Lung (tissue), 12 donors: Measurements from ENCODE around the gene CREG2. TPM values are rescaled to one million over a fixed set of nuclear protein-coding genes. Genes with fewer than 3 reads are reported as not detected.

Experiments used
- ATAC-seq: fragments of 200-7000 bp; cut with Tn5 transposase; one replicate; pipeline ENCODE4 v1.9.1; 2020; ENCODE audit warnings: moderate number of reproducible peaks; ENCODE audit not compliant: insufficient read depth, low FRiP score
- DNase-seq, 3 donors: peaks; one replicate each; pipeline ENCODE4 v3.0.0-alpha.2; 2013 to 2017
- H3K27ac ChIP-seq, 2 donors: one replicate each; pipeline ENCODE4 v1.5.1; 2013; ENCODE audit warnings: mild to moderate bottlenecking in 2 of 2, moderate library complexity in 2 of 2, control low read depth in 1 of 2, inconsistent platforms in 1 of 2, low read depth in 1 of 2, low read length in 1 of 2
- H3K27me3 ChIP-seq, 3 donors: one replicate each; pipeline ENCODE4 v1.5.1; 2013; ENCODE audit warnings: low read length in 2 of 3; ENCODE audit not compliant: control insufficient read depth in 3 of 3, insufficient read depth in 3 of 3
- H3K36me3 ChIP-seq, 4 donors: one replicate each; pipeline ENCODE4 v1.5.1; 2013; ENCODE audit warnings: low read length in 4 of 4, mild to moderate bottlenecking in 1 of 4, moderate library complexity in 1 of 4; ENCODE audit not compliant: control insufficient read depth in 4 of 4, insufficient read depth in 4 of 4
- H3K4me1 ChIP-seq, 5 donors: one replicate each; pipeline ENCODE4 v1.5.1; 2013; ENCODE audit warnings: low read length in 5 of 5, mild to moderate bottlenecking in 2 of 5, moderate library complexity in 1 of 5; ENCODE audit not compliant: control insufficient read depth in 5 of 5, insufficient read depth in 5 of 5
- H3K4me3 ChIP-seq: one replicate; pipeline ENCODE4 v1.5.1; 2013; ENCODE audit warnings: mild to moderate bottlenecking, control low read depth, moderate library complexity
- H3K9ac ChIP-seq, 2 donors: one replicate each; pipeline ENCODE4 v1.5.1; 2013; ENCODE audit warnings: low read length in 2 of 2, control low read depth in 1 of 2; ENCODE audit not compliant: insufficient read depth in 1 of 2
- H3K9me3 ChIP-seq, 4 donors: one replicate each; pipeline ENCODE4 v1.5.1; 2013; ENCODE audit warnings: low read length in 3 of 4, mild to moderate bottlenecking in 1 of 4, moderate library complexity in 1 of 4; ENCODE audit not compliant: control insufficient read depth in 4 of 4, insufficient read depth in 3 of 4
- WGBS, 2 donors: extraction: QIAGEN DNeasy Blood & Tissue Kit; methylation state at CpG; one replicate each; pipeline ENCODE4 v1.1.7; 2013; 5-methylcytosine and 5-hydroxymethylcytosine counted together
- polyA plus RNA-seq, 2 donors: library from polyadenylated mRNA; stranded (reverse); fragments of 200-250 nt; gene quantifications; one replicate each; pipeline ENCODE4 v1.2.1, GENCODE V29; 2013
- total RNA-seq, 2 donors: library from RNA; depleted of rRNA in 1 of 2; stranded (reverse); fragments of >200 nt in 1 of 2; gene quantifications; one replicate each; pipeline ENCODE4 v1.2.1, GENCODE V29; 2014 to 2021
- TF ChIP-seq, protein P1 (sequence below): IDR thresholded peaks from 2 replicates; pipeline ENCODE4 v1.5.1; 2012; ENCODE audit warnings: mild to moderate bottlenecking; ENCODE audit errors: control extremely low read depth, extremely low read depth
- donor health status: control.
- donor health status: control.
- donor health status: Bipolar disorder and iron deficiency.
- donor health status: healthy.
- donor health status: DM: yes; HTN: yes; CAD: no.

The CREG2 gene
- total and polyA plus RNA-seq, 4 donors = 0.06 to 0.67 (median 0.08) TPM; not detected in 1

GRCh38 chr2:101412092-101412694 lies 24.9 kb upstream of the CREG2 start:
- TF ChIP-seq, protein P1, sequence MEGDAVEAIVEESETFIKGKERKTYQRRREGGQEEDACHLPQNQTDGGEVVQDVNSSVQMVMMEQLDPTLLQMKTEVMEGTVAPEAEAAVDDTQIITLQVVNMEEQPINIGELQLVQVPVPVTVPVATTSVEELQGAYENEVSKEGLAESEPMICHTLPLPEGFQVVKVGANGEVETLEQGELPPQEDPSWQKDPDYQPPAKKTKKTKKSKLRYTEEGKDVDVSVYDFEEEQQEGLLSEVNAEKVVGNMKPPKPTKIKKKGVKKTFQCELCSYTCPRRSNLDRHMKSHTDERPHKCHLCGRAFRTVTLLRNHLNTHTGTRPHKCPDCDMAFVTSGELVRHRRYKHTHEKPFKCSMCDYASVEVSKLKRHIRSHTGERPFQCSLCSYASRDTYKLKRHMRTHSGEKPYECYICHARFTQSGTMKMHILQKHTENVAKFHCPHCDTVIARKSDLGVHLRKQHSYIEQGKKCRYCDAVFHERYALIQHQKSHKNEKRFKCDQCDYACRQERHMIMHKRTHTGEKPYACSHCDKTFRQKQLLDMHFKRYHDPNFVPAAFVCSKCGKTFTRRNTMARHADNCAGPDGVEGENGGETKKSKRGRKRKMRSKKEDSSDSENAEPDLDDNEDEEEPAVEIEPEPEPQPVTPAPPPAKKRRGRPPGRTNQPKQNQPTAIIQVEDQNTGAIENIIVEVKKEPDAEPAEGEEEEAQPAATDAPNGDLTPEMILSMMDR = no peak
- H3K36me3 ChIP-seq = no peaks in the 10 kb centered on the region
- no peak overlapping the region for H3K4me3 ChIP-seq
- H3K27me3 ChIP-seq = no peaks in the 10 kb centered on the region
- H3K9ac ChIP-seq = no peak overlapping the region
- WGBS, 2 donors = 86 to 90% methylated on average over 9 of the region's 9 CpGs
- H3K27ac ChIP-seq = no peak overlapping the region
- no peak for DNase-seq
- no peaks in the 10 kb centered on the region for H3K4me1 ChIP-seq
- ATAC-seq = no peak
- peaks cover 0 to 2% (median 0%) of the 10 kb centered on the region in 4 donors for H3K9me3 ChIP-seq

DNA sequence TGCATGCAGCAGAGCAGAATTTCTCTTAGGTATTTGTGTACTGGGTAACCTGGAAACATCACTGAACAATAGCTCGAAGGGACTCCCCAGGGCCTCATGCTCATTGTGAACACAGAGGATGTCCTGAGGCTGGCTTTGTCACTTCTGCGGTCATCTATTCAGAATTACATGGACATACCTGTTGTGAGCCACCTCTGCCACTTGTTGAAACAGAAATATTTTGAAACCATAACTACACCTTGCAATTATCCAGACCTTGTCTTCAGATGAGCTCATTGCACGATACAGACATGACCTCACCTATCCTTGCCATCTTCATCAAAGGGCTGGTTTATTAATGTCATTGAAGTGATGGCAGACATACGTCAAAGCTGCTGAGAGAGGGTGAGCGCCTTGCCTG lies 23.4 kb upstream of the CREG2 start:
- Histone ChIP-seq H3K4me3 (no peak overlapping the region), H3K4me1 (no peaks in the 10 kb centered on the region), H3K27me3 (peaks cover 0 to 3% (median 0%) of the 10 kb centered on the region in 3 donors), H3K9me3 (peaks cover 0 to 1% (median 0%) of the 10 kb centered on the region in 4 donors), H3K36me3 (no peaks in the 10 kb centered on the region), H3K9ac (no peak overlapping the region), H3K27ac (no peak overlapping the region)
- TF ChIP-seq, protein P1 = no peak
- no peak for ATAC-seq
- no peak for DNase-seq
- 82 to 89% methylated on average over 5 of the region's 5 CpGs for WGBS, 2 donors

GRCh38 chr2:101410114-101410513 lies 22.8 kb upstream of the CREG2 start:
- Histone ChIP-seq H3K4me1 (no peaks in the 10 kb centered on the region), H3K4me3 (no peak overlapping the region), H3K9me3 (no peaks in the 10 kb centered on the region), H3K36me3 (no peaks in the 10 kb centered on the region), H3K9ac (no peak overlapping the region), H3K27me3 (peaks cover 0 to 3% (median 0%) of the 10 kb centered on the region in 3 donors), H3K27ac (no peak overlapping the region)
- ATAC-seq = no peak
- WGBS, 2 donors = 91 to 95% methylated on average over 5 of the region's 5 CpGs
- DNase-seq = no peak
- TF ChIP-seq, protein P1 = no peak

DNA sequence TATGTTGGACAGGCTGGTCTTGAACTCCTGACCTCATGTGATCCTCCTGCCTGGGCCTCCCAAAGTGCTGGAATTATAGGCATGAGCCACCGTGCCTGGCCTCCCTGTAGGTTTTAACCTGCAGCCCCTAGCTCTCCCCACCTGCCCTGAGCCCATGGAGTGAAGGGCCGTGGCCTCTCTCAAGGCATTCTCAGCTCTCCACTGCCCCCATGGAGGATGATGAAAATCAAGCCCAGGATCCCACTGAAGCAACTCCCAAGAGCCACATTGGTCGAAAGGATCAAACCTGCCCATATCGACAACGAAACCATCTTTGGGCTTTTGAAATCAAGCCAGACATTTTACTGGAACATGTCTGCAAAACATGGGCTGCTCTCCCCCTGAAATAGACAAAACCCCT lies 22.4 kb upstream of the CREG2 start:
- no peak overlapping the region for H3K4me3 ChIP-seq
- no peaks in the 10 kb centered on the region for H3K9me3 ChIP-seq
- H3K36me3 ChIP-seq = no peaks in the 10 kb centered on the region
- H3K9ac ChIP-seq = no peak overlapping the region
- TF ChIP-seq, protein P1 = no peak
- peaks cover 0 to 3% (median 0%) of the 10 kb centered on the region in 3 donors for H3K27me3 ChIP-seq
- ATAC-seq = no peak
- 92 to 93% methylated on average over 5 of the region's 5 CpGs for WGBS, 2 donors
- DNase-seq = no peak
- H3K4me1 ChIP-seq = no peaks in the 10 kb centered on the region
- no peak overlapping the region for H3K27ac ChIP-seq
